A673 (cell line): ENCODE results near the gene KRTAP9-3. TPM values are rescaled to one million over a fixed set of nuclear protein-coding genes. Genes with fewer than 3 reads are reported as not detected.
"Not testable (repeated sequence)": the region's sequence is repeated elsewhere in the genome, so short reads cannot be mapped to it uniquely, and the experiment has no call there.

Experiments used
- BruUV-seq: library from RNA; stranded (reverse); fragments of 400-500 nt; replicated peaks from 2 replicates; lab custom pipeline; 2021; lab: Mats Ljungman, UMichigan
- CTCF ChIA-PET: fragments of 300-600 bp; sonication (Branson Sonifier 250); formaldehyde crosslinking; loops from one replicate; lab custom pipeline; 2022; ENCODE audit warnings: antibody characterized with exemption; lab: Charles Lee
- POLR2A ChIA-PET: fragments of 300-600 bp; sonication (Branson Sonifier 250); formaldehyde crosslinking; loops from one replicate; lab custom pipeline; 2022; ENCODE audit warnings: antibody characterized with exemption; ENCODE audit not compliant: low non-redundant PET; lab: Charles Lee
- DNase-seq: peaks from one replicate; pipeline ENCODE4 v3.0.0-alpha.2; 2015; ENCODE audit warnings: low spot score
- H3K27ac ChIP-seq: fragments of 200-600 bp; sonication (generic); 2 replicates; pipeline ENCODE4 v1.5.1; 2016; ENCODE audit warnings: mixed run types, low read depth, mild to moderate bottlenecking, mixed read lengths, antibody characterized with exemption, low read length; ENCODE audit not compliant: poor library complexity, severe bottlenecking
- H3K27me3 ChIP-seq: fragments of 200-600 bp; sonication (generic); replicated peaks from 2 replicates; pipeline ENCODE4 v1.6.1; 2017; ENCODE audit warnings: mixed run types, low read depth, mild to moderate bottlenecking, mixed read lengths, antibody characterized with exemption, low read length; ENCODE audit not compliant: insufficient read depth, poor library complexity
- H3K36me3 ChIP-seq: fragments of 200-600 bp; sonication (generic); 2 replicates; pipeline ENCODE4 v1.6.1; 2016; ENCODE audit warnings: mixed run types, mild to moderate bottlenecking, mixed read lengths, antibody characterized with exemption, low read length; ENCODE audit not compliant: insufficient read depth, poor library complexity, severe bottlenecking
- H3K4me1 ChIP-seq: fragments of 200-600 bp; sonication (generic); 2 replicates; pipeline ENCODE4 v1.6.1; 2017; ENCODE audit warnings: mixed run types, mild to moderate bottlenecking, mixed read lengths, antibody characterized with exemption, low read length; ENCODE audit not compliant: insufficient read depth, poor library complexity, severe bottlenecking
- H3K4me3 ChIP-seq: fragments of 200-600 bp; sonication (generic); 2 replicates; pipeline ENCODE4 v1.5.1; 2016; ENCODE audit warnings: low read depth, mixed run types, mild to moderate bottlenecking, mixed read lengths, low read length; ENCODE audit not compliant: poor library complexity, severe bottlenecking
- H3K9me3 ChIP-seq: fragments of 200-600 bp; sonication (generic); 2 replicates; pipeline ENCODE4 v1.6.1; 2016; ENCODE audit warnings: mixed run types, low read depth, mild to moderate bottlenecking, mixed read lengths, antibody characterized with exemption, low read length; ENCODE audit not compliant: poor library complexity, severe bottlenecking
- EZH2 ChIP-seq: fragments of 200-600 bp; sonication (generic); IDR thresholded peaks from 2 replicates; pipeline ENCODE4 v1.6.1; 2017; ENCODE audit warnings: borderline replicate concordance, low read depth, mild to moderate bottlenecking, mixed read lengths, antibody characterized with exemption, low read length; ENCODE audit not compliant: poor library complexity, severe bottlenecking
- intact Hi-C: fragments of 100-400 bp; cut with micrococcal nuclease; formaldehyde crosslinking; loops from one replicate; pipeline ENCODE4 v1.10.0; 2022; ENCODE audit not compliant: unreplicated experiment
- total RNA-seq: library from RNA; stranded (reverse); gene quantifications from 2 replicates; pipeline ENCODE4 v1.2.3, GENCODE V29; 2021
- TF ChIP-seq, protein P1 (sequence below): fragments of 300-800, 200-600 bp; sonication (generic); conservative IDR thresholded peaks from 2 replicates; pipeline ENCODE4 v1.5.1; 2017; ENCODE audit warnings: low read depth, mild to moderate bottlenecking, antibody characterized with exemption, low read length, moderate library complexity, mixed read lengths

Gene KRTAP9-3
- total RNA-seq, 1 experiment from 2014 or later, result not detected

GRCh38 chr17:41230094-41230493, 2.2 kb upstream of the KRTAP9-3 start:
- TF ChIP-seq EZH2, result no peak
- TF ChIP-seq, protein P1, sequence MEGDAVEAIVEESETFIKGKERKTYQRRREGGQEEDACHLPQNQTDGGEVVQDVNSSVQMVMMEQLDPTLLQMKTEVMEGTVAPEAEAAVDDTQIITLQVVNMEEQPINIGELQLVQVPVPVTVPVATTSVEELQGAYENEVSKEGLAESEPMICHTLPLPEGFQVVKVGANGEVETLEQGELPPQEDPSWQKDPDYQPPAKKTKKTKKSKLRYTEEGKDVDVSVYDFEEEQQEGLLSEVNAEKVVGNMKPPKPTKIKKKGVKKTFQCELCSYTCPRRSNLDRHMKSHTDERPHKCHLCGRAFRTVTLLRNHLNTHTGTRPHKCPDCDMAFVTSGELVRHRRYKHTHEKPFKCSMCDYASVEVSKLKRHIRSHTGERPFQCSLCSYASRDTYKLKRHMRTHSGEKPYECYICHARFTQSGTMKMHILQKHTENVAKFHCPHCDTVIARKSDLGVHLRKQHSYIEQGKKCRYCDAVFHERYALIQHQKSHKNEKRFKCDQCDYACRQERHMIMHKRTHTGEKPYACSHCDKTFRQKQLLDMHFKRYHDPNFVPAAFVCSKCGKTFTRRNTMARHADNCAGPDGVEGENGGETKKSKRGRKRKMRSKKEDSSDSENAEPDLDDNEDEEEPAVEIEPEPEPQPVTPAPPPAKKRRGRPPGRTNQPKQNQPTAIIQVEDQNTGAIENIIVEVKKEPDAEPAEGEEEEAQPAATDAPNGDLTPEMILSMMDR, result no peak
- CTCF ChIA-PET, result no interaction called here
- BruUV-seq, result no TSS peak
- no peaks in the 10 kb centered on the region for H3K4me1 ChIP-seq
- H3K4me3 ChIP-seq, result no peak overlapping the region
- no peaks in the 10 kb centered on the region for H3K27me3 ChIP-seq
- H3K9me3 ChIP-seq, result no peaks in the 10 kb centered on the region
- intact Hi-C loops, result no loop called here
- no peak overlapping the region for H3K27ac ChIP-seq
- POLR2A ChIA-PET, result no interaction called here
- no peak for DNase-seq
- no peaks in the 10 kb centered on the region for H3K36me3 ChIP-seq

DNA sequence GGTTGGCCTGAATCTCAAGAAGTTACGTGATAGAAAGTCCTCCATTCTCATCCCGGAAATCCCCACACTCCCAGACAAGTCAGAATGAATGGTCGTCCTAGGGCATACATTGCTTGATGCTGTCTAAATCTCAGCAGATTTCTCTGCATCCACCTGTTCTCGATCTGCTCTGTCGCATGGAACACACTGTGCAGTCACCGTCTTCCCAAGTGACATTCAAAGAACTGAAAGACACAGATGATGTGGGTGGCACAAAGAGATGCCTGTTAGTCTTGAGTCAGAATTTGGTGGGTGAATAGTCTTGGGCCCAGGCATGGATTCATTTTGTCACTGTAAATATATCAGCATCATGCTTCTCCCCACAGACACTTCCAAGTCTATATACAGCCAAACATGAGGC, 518 bp upstream of the KRTAP9-3 start:
- Histone ChIP-seq H3K27ac (no peak overlapping the region), H3K4me1 (no peaks in the 10 kb centered on the region), H3K27me3 (no peaks in the 10 kb centered on the region), H3K9me3 (no peaks in the 10 kb centered on the region), H3K36me3 (no peaks in the 10 kb centered on the region), H3K4me3 (no peak overlapping the region)
- ChIA-PET POLR2A (no interaction called here), CTCF (no interaction called here)
- no TSS peak for BruUV-seq
- intact Hi-C loops, result no loop called here
- DNase-seq, result no peak
- TF ChIP-seq, protein P1, result no peak
- no peak for TF ChIP-seq EZH2

DNA sequence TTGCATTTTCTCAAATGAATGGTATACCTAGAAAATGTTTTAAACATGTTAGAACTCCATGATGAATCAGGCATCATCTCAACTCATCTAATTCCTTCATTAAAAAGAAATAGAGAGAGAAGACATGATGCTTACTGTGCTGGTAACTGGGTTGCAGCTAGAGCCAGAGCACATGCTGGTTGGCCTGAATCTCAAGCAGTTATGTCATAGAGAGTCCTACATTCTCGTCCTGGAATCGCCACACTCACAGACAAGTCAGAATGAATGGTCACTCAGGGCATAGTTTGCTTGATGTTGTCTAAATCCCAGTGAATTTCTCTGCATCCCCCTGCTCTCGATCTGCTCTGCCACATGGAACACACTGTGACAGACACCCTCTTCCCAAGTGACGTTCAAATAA, 4.9 kb downstream of the KRTAP9-3 start:
- H3K27ac ChIP-seq, BruUV-seq, DNase-seq, CTCF ChIA-PET, H3K36me3 ChIP-seq, H3K4me3 ChIP-seq, H3K9me3 ChIP-seq, POLR2A ChIA-PET, H3K4me1 ChIP-seq, intact Hi-C loops, H3K27me3 ChIP-seq: not testable (repeated sequence)

DNA sequence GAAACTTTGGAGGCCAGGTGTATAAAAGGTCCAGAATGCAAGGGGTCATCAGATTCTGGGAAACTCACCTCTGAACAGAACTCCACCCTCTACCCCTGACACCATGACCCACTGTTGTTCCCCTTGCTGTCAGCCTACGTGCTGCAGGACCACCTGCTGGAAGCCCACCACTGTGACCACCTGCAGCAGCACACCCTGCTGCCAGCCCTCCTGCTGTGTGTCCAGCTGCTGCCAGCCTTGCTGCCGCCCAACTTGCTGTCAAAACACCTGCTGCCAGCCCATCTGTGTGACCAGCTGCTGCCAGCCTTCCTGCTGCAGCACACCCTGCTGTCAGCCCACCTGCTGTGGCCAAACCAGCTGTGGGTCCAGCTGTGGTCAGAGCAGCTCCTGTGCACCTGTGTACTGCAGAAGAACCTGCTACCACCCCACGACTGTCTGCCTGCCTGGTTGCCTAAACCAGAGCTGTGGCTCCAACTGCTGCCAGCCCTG, 5.7 kb downstream of the KRTAP9-3 start, which contains the start of gene KRTAP9-8:
Gene KRTAP9-8 (plus strand): TSS at position 51 of the 489 bp plus-strand sequence. CDS start 53 bp downstream, at position 104.
- intact Hi-C loops, H3K4me1 ChIP-seq, H3K36me3 ChIP-seq, H3K27ac ChIP-seq, H3K27me3 ChIP-seq, CTCF ChIA-PET, H3K9me3 ChIP-seq, H3K4me3 ChIP-seq, POLR2A ChIA-PET, DNase-seq, BruUV-seq: not testable (repeated sequence)

DNA sequence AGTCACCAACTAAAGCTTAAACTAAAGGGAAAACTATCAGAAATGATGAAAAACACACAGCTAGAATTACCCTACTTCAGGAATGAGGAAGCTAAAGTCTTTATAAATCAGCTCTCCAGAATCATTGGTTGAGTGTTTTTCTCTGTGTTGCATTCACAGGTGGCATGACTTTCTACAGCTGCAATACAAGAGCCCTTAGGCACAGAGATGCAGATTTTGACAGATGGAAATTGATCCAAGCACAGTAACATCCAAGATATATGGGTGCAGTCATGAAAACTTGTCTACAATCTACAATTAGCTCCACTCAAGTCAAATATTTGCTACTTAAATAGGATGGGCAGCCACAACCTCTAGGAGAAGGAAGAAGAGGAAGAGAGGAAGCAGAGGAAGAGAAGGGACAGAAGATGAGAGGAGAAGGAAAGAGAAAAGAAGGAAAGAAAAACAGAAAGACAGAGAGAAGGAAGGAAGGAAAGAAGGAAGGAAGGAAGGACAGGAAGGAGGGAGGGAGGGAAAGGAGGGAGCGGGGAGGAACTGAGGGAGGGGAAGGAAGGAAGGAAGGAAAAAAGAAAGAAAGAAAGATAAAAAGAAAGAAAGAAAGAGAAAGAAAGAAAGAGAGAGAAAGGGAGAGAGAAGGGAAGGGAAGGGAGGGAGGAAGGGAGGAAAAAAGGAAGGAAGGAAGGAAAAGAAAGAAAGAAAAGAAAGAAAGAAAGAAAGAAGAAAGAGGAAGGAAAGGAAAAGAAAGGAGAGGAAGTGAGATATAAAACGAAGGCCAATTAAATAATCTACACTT, 14.9 kb downstream of the KRTAP9-3 start:
- H3K36me3 ChIP-seq, intact Hi-C loops, DNase-seq, H3K4me1 ChIP-seq, H3K27me3 ChIP-seq, H3K27ac ChIP-seq, BruUV-seq, H3K4me3 ChIP-seq, POLR2A ChIA-PET, CTCF ChIA-PET, H3K9me3 ChIP-seq: not testable (repeated sequence)
